ENCODE data around the gene MAP3K12.

GRCh38 chr12:53506881-53507602 lies 7.8 kb upstream of the MAP3K12 start, which contains the start of gene NPFF:
- TF ChIP-seq HCFC1 (IDR thresholded peaks at IDR 0.05; ENCODE audit: low read depth, low read length) (no peak), POLR2A (IDR thresholded peaks at IDR 0.05; ENCODE audit: insufficient read depth in 1 of 2, low read depth in 2 of 2, low read length in 2 of 2) (no peak), CTCF (CRISPR knock-in tag; IDR thresholded peaks at IDR 0.05) (no peak), HES4 (CRISPR knock-in tag; IDR thresholded peaks at IDR 0.05; ENCODE audit: borderline replicate concordance) (no peak), ZBTB38 (CRISPR knock-in tag; IDR thresholded peaks at IDR 0.05) (no peak), ZNF768 (CRISPR knock-in tag; IDR thresholded peaks at IDR 0.05) (no peak), ZNF160 (CRISPR knock-in tag; IDR thresholded peaks at IDR 0.05) (no peak)

Data from HepG2 (cell line).